HCT116 (cell line): ENCODE results near the gene FEZF1. TPM values are rescaled to one million over a fixed set of nuclear protein-coding genes. Genes with fewer than 3 reads are reported as not detected.

Source experiments
- ATAC-seq: fragments of 200-7000 bp; cut with Tn5 transposase; 2 replicates; pipeline ENCODE4 v1.9.1; 2020; ENCODE audit warnings: mild to moderate bottlenecking, moderate library complexity
- BruUV-seq: library from RNA; stranded (reverse); fragments of 400-500 nt; replicated peaks from 2 replicates; lab custom pipeline; 2021; lab: Mats Ljungman, UMichigan
- CTCF ChIA-PET: fragments of 300-600 bp; sonication (Branson Sonifier 250); formaldehyde crosslinking; loops from one replicate; lab custom pipeline; 2021; ENCODE audit warnings: antibody characterized with exemption; lab: Charles Lee
- POLR2A ChIA-PET: fragments of 300-600, 350-600 bp; sonication (Branson Sonifier 250); formaldehyde crosslinking; loops from one replicate; lab custom pipeline; 2021; ENCODE audit warnings: antibody characterized with exemption; lab: Charles Lee
- RAD21 ChIA-PET, 2 experiments: fragments of 300-600 bp; sonication (Branson Sonifier 250); formaldehyde crosslinking; loops; one replicate each; lab custom pipeline; 2023; ENCODE audit warnings: low total read pairs in 2 of 2; ENCODE audit not compliant: uncharacterized antibody in 2 of 2, unreplicated experiment in 2 of 2, low non-redundant PET in 1 of 2; lab: Charles Lee
- DNase-seq: peaks from one replicate; pipeline ENCODE4 v3.0.0-alpha.2; 2010; ENCODE audit warnings: low read depth, low spot score
- H2AFZ ChIP-seq: fragments of 200-600 bp; shearing (Covaris generic), sonication (generic); 2 replicates; pipeline ENCODE4 v1.6.1; 2017; ENCODE audit warnings: low read depth, mixed run types, mixed read lengths, antibody characterized with exemption, low read length; ENCODE audit not compliant: poor library complexity, severe bottlenecking
- H3K27ac ChIP-seq: 2 replicates; pipeline ENCODE4 v1.5.1; 2012; ENCODE audit warnings: low read depth, low read length
- H3K27me3 ChIP-seq: fragments of 200-600 bp; sonication (generic); 2 replicates; pipeline ENCODE4 v1.6.1; 2016; ENCODE audit warnings: mixed run types, low read length, mixed read lengths; ENCODE audit not compliant: insufficient read depth
- H3K36me3 ChIP-seq, 2 experiments: fragments of 200-500 bp in 1 of 2; fragments of 200-600 bp in 1 of 2; sonication (Bioruptor generic) in 1 of 2; sonication (generic) in 1 of 2; 2 replicates each; pipeline versions ENCODE4 v1.5.1 to v1.6.1; 2014 to 2016; ENCODE audit warnings: low read length in 2 of 2, inconsistent platforms in 1 of 2, mixed read lengths in 1 of 2, mixed run types in 1 of 2; ENCODE audit not compliant: insufficient read depth in 2 of 2, control insufficient read depth in 1 of 2
- H3K4me1 ChIP-seq, 2 experiments: fragments of 200-600 bp in 1 of 2; sonication (generic) in 1 of 2; 2 replicates each; pipeline versions ENCODE4 v1.5.1 to v1.6.1; 2012 to 2017; ENCODE audit warnings: low read length in 2 of 2, inconsistent platforms in 1 of 2, mild to moderate bottlenecking in 1 of 2, mixed read lengths in 1 of 2, mixed run types in 1 of 2, moderate library complexity in 1 of 2; ENCODE audit not compliant: insufficient read depth in 2 of 2, control insufficient read depth in 1 of 2
- H3K4me2 ChIP-seq: fragments of 200-600 bp; sonication (generic); 2 replicates; pipeline ENCODE4 v1.6.1; 2017; ENCODE audit warnings: mixed run types, low read length, mixed read lengths
- H3K4me3 ChIP-seq, 2 experiments: fragments of 200-600 bp in 1 of 2; sonication (generic) in 1 of 2; replicated peaks in 1 of 2; 2 replicates each; pipeline ENCODE4 v1.5.1; 2011 to 2016; ENCODE audit warnings: low read length in 2 of 2, control low read depth in 1 of 2, low read depth in 1 of 2, mild to moderate bottlenecking in 1 of 2, mixed read lengths in 1 of 2, mixed run types in 1 of 2
- H3K79me2 ChIP-seq: fragments of 200-600 bp; sonication (generic); 2 replicates; pipeline ENCODE4 v1.6.1; 2017; ENCODE audit warnings: mild to moderate bottlenecking, mixed run types, low read length, moderate library complexity, mixed read lengths; ENCODE audit not compliant: insufficient read depth
- H3K9ac ChIP-seq: fragments of 200-600 bp; sonication (generic); 2 replicates; pipeline ENCODE4 v1.6.1; 2016; ENCODE audit warnings: low read length, mixed read lengths
- H3K9me2 ChIP-seq: fragments of 200-600 bp; sonication (generic), shearing (Covaris generic); 2 replicates; pipeline ENCODE4 v1.6.1; 2017; ENCODE audit warnings: mixed run types, mild to moderate bottlenecking, moderate library complexity; ENCODE audit not compliant: insufficient read depth
- H3K9me3 ChIP-seq, 2 experiments: fragments of 200-500 bp in 1 of 2; fragments of 200-600 bp in 1 of 2; sonication (Bioruptor generic) in 1 of 2; sonication (generic) in 1 of 2; 2 replicates each; pipeline ENCODE4 v1.6.1; 2014 to 2017; ENCODE audit warnings: low read length in 2 of 2, mixed read lengths in 2 of 2, inconsistent platforms in 1 of 2, low read depth in 1 of 2, mild to moderate bottlenecking in 1 of 2, mixed run types in 1 of 2, moderate library complexity in 1 of 2; ENCODE audit not compliant: control insufficient read depth in 1 of 2, insufficient read depth in 1 of 2
- H4K20me1 ChIP-seq: fragments of 200-600 bp; sonication (generic), shearing (Covaris generic); 2 replicates; pipeline ENCODE4 v1.6.1; 2017; ENCODE audit warnings: mixed run types, mild to moderate bottlenecking, moderate library complexity; ENCODE audit not compliant: insufficient read depth
- CEBPB ChIP-seq: IDR thresholded peaks from 2 replicates; pipeline ENCODE4 v1.6.1; 2012; ENCODE audit warnings: low read depth
- CTCF ChIP-seq, 3 experiments: fragments of 200-600 bp in 1 of 3; sonication (generic) in 1 of 3; IDR thresholded peaks in 2 of 3; conservative IDR thresholded peaks in 1 of 3; 2 replicates each; pipeline ENCODE4 v1.5.1; 2012 to 2017; ENCODE audit warnings: low read depth in 2 of 3, low read length in 2 of 3, antibody characterized with exemption in 1 of 3, borderline replicate concordance in 1 of 3, control low read depth in 1 of 3, mild to moderate bottlenecking in 1 of 3, mixed read lengths in 1 of 3, mixed run types in 1 of 3, moderate library complexity in 1 of 3; ENCODE audit not compliant: insufficient read depth in 1 of 3
- EGR1 ChIP-seq: IDR thresholded peaks from 2 replicates; pipeline ENCODE4 v1.6.1; 2012; ENCODE audit warnings: low read depth
- EZH2phosphoT487 ChIP-seq: fragments of 200-600 bp; IDR thresholded peaks from 2 replicates; pipeline ENCODE4 v1.6.1; 2018; ENCODE audit warnings: antibody characterized with exemption, borderline replicate concordance
- JUND ChIP-seq: IDR thresholded peaks from 2 replicates; pipeline ENCODE4 v1.6.1; 2012
- MAX ChIP-seq: IDR thresholded peaks from 2 replicates; pipeline ENCODE4 v1.6.1; 2012
- POLR2A ChIP-seq: IDR thresholded peaks from 2 replicates; pipeline ENCODE4 v1.7.0; 2011; ENCODE audit warnings: borderline replicate concordance; ENCODE audit not compliant: insufficient read depth, insufficient read length; ENCODE audit errors: extremely low read depth
- RAD21 ChIP-seq: IDR thresholded peaks from 2 replicates; pipeline ENCODE4 v1.6.1; 2012; ENCODE audit warnings: low read depth, mild to moderate bottlenecking
- REST ChIP-seq: IDR thresholded peaks from 2 replicates; pipeline ENCODE4 v1.6.1; 2012; ENCODE audit warnings: low read depth
- SIN3A ChIP-seq: IDR thresholded peaks from 2 replicates; pipeline ENCODE4 v1.6.1; 2012; ENCODE audit warnings: low read depth
- SP1 ChIP-seq: IDR thresholded peaks from 2 replicates; pipeline ENCODE4 v1.6.1; 2012; ENCODE audit warnings: low read depth
- SRF ChIP-seq: IDR thresholded peaks from 2 replicates; pipeline ENCODE4 v1.6.1; 2012; ENCODE audit warnings: low read depth
- TCF7L2 ChIP-seq: IDR thresholded peaks from 2 replicates; pipeline ENCODE4 v1.7.0; 2011; ENCODE audit warnings: borderline replicate concordance, inconsistent platforms; ENCODE audit not compliant: insufficient read depth, insufficient read length; ENCODE audit errors: extremely low read depth
- YY1 ChIP-seq: IDR thresholded peaks from 2 replicates; pipeline ENCODE4 v1.6.1; 2011; ENCODE audit warnings: low read length, low read depth, moderate library complexity, mild to moderate bottlenecking; ENCODE audit not compliant: insufficient replicate concordance; ENCODE audit errors: extremely low read depth
- ZFX ChIP-seq: fragments of 450-650 bp; IDR thresholded peaks from 2 replicates; pipeline ENCODE4 v1.6.1; 2017
- ZNF274 ChIP-seq: fragments of 200-500 bp; sonication (Bioruptor generic); IDR thresholded peaks from 2 replicates; pipeline ENCODE4 v1.6.1; 2014; ENCODE audit warnings: mild to moderate bottlenecking, low read depth, low read length, inconsistent platforms
- intact Hi-C: fragments of 100-400 bp; cut with micrococcal nuclease; formaldehyde crosslinking; loops from 2 replicates; pipeline ENCODE4 v1.10.0; 2022
- total RNA-seq: library from RNA; stranded (reverse); gene quantifications from one replicate; pipeline ENCODE4 v1.2.1, GENCODE V29; 2021; ENCODE audit not compliant: unreplicated experiment
- TF ChIP-seq, protein P1 (sequence below): IDR thresholded peaks from 2 replicates; pipeline ENCODE4 v1.6.1; 2012
- TF ChIP-seq, protein P2 (sequence below): IDR thresholded peaks from 2 replicates; pipeline ENCODE4 v1.6.1; 2011; ENCODE audit warnings: mild to moderate bottlenecking, low read length, moderate library complexity; ENCODE audit not compliant: insufficient replicate concordance; ENCODE audit errors: extremely low read depth

FEZF1 gene
- total RNA-seq, 1 experiment from 2014 or later = 0.37 TPM

DNA sequence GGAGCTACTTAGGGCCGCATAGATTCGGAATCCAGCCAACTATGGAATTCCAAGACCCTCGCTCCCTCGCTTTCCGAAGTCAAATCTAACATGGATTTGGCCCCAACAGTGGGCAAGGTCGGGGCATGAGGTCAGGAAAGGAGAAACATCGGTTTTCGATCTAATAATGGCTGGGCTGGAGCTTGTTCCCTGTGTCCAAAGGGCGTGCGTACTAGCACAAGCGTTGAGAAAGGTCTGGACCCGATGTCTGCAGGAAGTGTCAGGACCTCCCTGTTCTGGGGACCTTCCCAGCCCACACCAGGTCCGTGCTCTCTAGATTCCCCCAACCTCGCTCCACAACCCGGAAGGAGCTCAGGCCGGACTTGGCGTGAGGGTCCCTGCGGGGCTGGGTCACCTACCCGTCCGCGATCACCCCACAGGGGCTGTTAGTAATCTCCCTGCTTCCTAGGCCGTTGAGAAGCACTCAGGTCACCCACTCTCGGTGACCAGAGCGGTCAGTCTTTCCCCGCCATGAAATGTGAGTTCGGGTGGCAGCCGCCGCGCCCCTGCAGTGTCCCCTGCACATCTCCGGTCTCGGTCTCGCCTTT, 4.8 kb downstream of the FEZF1 start:
- no peak overlapping the region for H3K27ac ChIP-seq
- no peaks in the 10 kb centered on the region for H3K79me2 ChIP-seq
- no peaks in the 10 kb centered on the region for H4K20me1 ChIP-seq
- no peak overlapping the region for H3K4me2 ChIP-seq
- no peaks in the 10 kb centered on the region for H3K27me3 ChIP-seq
- no peaks in the 10 kb centered on the region for H3K36me3 ChIP-seq
- no peak for TF ChIP-seq JUND
- TF ChIP-seq RAD21 = no peak
- no peak for TF ChIP-seq POLR2A
- no peak for TF ChIP-seq EGR1
- no peak for TF ChIP-seq SRF
- TF ChIP-seq ZNF274 = no peak
- TF ChIP-seq MAX = no peak
- TF ChIP-seq, protein P1, sequence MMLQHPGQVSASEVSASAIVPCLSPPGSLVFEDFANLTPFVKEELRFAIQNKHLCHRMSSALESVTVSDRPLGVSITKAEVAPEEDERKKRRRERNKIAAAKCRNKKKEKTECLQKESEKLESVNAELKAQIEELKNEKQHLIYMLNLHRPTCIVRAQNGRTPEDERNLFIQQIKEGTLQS = no peak
- no peak for TF ChIP-seq ZFX
- TF ChIP-seq, protein P2, sequence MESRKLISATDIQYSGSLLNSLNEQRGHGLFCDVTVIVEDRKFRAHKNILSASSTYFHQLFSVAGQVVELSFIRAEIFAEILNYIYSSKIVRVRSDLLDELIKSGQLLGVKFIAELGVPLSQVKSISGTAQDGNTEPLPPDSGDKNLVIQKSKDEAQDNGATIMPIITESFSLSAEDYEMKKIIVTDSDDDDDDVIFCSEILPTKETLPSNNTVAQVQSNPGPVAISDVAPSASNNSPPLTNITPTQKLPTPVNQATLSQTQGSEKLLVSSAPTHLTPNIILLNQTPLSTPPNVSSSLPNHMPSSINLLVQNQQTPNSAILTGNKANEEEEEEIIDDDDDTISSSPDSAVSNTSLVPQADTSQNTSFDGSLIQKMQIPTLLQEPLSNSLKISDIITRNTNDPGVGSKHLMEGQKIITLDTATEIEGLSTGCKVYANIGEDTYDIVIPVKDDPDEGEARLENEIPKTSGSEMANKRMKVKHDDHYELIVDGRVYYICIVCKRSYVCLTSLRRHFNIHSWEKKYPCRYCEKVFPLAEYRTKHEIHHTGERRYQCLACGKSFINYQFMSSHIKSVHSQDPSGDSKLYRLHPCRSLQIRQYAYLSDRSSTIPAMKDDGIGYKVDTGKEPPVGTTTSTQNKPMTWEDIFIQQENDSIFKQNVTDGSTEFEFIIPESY = no peak
- TF ChIP-seq CTCF (IDR thresholded peaks at IDR 0.05 in 2 of 3, conservative IDR thresholded peaks at IDR 0.05 in 1 of 3; ENCODE audit: borderline replicate concordance in 1 of 3, insufficient read depth in 1 of 3, low read depth in 2 of 3, low read length in 2 of 3) = no peak
- no peak for TF ChIP-seq CEBPB
- no peak for TF ChIP-seq YY1
- TF ChIP-seq TCF7L2 = no peak
- TF ChIP-seq EZH2phosphoT487 = no peak
- no peak for TF ChIP-seq REST
- TF ChIP-seq SP1 = no peak
- no peak for TF ChIP-seq SIN3A
- TF ChIP-seq, all 23 proteins: peak for 0
- DNase-seq = no peak
- no peak overlapping the region for H3K9ac ChIP-seq
- H3K4me3 ChIP-seq = no peak overlapping the region
- H2AFZ ChIP-seq = no peak overlapping the region
- H3K4me1 ChIP-seq = peaks cover 0 to 5% of the 10 kb centered on the region in 2 experiments; a peak in 1 of 4 replicates
- intact Hi-C loops = no loop called here
- CTCF ChIA-PET = no interaction called here
- ATAC-seq = no peak
- RAD21 ChIA-PET = no interaction called here
- POLR2A ChIA-PET = no interaction called here
- no peaks in the 10 kb centered on the region for H3K9me3 ChIP-seq
- BruUV-seq = no TSS peak
- H3K9me2 ChIP-seq = no peaks in the 10 kb centered on the region
